ENCODE data around the gene IGF2R.

IGF2R gene

DNA sequence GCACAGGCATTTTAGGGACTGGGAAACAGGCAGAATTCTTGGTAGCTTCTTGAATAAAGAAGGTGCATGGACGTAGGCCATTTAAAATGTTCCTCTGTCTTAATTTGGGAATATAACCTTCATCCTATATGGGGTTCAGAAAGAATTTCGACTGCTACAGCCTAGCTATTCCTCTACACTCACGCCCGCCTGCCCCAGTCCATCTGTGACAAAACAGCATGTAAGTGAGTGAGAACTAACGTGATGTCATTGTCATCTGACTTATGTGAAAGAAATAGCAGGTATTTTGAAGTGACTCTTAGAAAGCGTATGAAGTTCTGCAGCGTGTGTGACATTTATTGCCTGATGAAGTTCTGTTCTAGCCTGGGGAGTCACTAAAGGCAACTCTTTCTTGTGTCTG is 100.6 kb downstream of the IGF2R start:
- DNase-seq (ENCODE audit: low read depth), result no peak
- H3K4me3 ChIP-seq (ENCODE audit: low read depth, low read length), result no peak overlapping the region
- TF ChIP-seq, protein P1, sequence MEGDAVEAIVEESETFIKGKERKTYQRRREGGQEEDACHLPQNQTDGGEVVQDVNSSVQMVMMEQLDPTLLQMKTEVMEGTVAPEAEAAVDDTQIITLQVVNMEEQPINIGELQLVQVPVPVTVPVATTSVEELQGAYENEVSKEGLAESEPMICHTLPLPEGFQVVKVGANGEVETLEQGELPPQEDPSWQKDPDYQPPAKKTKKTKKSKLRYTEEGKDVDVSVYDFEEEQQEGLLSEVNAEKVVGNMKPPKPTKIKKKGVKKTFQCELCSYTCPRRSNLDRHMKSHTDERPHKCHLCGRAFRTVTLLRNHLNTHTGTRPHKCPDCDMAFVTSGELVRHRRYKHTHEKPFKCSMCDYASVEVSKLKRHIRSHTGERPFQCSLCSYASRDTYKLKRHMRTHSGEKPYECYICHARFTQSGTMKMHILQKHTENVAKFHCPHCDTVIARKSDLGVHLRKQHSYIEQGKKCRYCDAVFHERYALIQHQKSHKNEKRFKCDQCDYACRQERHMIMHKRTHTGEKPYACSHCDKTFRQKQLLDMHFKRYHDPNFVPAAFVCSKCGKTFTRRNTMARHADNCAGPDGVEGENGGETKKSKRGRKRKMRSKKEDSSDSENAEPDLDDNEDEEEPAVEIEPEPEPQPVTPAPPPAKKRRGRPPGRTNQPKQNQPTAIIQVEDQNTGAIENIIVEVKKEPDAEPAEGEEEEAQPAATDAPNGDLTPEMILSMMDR (conservative IDR thresholded peaks at IDR 0.05; ENCODE audit: low read depth, low read length), result no peak

DNA sequence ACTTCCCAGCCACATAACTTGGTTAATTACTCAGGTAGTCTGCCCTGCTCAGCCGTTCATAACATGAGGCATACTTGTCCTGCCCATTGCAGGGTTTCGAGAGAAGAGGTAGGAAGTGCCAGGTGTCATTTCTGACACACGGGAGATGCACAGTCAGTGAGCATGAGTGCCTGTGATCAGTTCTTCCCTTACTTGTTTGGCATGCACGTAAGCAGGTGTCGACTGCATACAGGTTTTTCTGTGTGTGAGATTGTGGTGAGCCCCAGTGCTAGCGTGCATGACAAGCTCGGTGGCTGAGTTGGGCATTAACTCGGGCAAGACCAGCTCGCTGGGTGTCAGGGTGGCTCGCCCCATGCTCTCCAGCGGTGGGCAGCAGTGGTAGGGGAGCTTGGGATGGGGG is 101.5 kb downstream of the IGF2R start:
- DNase-seq (ENCODE audit: low read depth), result no peak
- no peak overlapping the region for H3K4me3 ChIP-seq (ENCODE audit: low read depth, low read length)
- TF ChIP-seq, protein P1 (conservative IDR thresholded peaks at IDR 0.05; ENCODE audit: low read depth, low read length), result no peak

DNA sequence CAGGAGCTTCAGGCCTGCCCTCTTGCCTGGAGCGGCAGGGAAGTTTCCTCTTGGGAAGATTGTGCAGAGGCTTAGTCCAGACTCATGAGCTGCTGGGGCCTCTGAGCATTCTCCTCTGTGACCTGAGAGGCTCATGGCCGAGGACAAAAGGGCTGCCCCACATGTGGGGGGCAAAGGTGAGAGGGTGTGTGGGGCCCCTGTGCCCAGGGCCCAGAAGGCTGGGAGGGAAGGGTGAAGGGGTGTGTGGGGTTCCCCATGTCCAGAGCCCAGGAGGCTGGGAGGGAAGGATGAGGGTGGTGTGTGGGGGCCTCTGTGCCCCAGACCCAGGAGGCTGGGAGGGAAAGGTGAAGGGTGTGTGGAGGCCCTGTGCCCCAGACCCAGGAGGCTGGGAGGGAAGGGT is 101.9 kb downstream of the IGF2R start:
- DNase-seq (ENCODE audit: low read depth), result no peak
- H3K4me3 ChIP-seq (ENCODE audit: low read depth, low read length), result no peak overlapping the region
- TF ChIP-seq, protein P1 (conservative IDR thresholded peaks at IDR 0.05; ENCODE audit: low read depth, low read length), result no peak

DNA sequence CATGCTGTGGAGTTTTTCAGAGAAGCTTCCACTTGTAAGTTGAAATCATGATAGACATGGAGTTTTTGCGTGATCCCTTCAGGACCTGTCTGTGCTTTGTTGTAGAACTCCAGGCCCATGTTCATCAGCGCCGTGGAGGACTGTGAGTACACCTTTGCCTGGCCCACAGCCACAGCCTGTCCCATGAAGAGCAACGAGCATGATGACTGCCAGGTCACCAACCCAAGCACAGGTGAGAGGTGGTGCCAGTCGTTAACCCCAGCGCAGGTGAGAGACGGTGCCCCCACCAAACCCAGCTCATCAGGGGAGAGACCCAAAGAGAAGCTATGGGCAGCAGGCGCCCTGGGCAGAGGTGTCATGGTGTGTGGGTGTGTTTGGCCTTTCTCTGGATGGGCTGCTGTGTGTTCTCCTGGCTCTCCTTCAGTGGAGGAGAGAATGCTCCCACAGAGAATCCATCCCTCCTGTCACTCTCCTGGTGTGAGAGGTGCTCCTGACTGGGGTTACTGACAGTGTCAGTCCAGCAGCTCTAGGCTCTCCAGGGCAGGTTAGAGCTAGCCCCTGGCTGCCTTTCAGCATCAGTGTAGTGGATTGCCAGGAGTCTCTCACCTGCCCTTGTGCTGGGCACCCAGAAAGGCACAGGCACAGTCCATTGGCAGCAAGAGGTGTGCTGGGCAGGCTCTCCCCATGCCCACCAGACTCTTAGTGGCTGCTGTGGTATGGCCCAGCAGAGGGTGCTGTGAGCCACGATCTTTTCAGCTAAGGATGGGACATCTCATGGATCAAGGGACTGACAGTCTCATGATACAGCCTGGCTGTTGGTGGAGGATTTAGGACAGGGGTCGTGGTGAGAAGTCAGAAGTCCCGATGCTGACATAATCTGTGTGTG is 103.2 kb downstream of the IGF2R start:
- TF ChIP-seq, protein P1 (conservative IDR thresholded peaks at IDR 0.05; ENCODE audit: low read depth, low read length), result peak; percentile 48

DNA sequence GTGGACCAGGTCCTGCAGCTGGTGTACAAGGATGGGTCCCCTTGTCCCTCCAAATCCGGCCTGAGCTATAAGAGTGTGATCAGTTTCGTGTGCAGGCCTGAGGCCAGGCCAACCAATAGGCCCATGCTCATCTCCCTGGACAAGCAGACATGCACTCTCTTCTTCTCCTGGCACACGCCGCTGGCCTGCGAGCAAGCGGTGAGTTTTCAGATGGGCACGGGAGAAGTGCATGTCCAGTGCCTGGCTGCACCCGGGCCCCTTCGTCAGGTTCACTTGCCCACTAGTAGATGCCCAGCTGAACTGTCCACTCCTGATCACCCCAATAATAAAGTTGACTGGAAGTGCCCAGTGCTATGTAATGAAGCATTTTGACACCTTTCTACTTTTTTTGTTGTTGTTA is 104.4 kb downstream of the IGF2R start:
- TF ChIP-seq, protein P1 (conservative IDR thresholded peaks at IDR 0.05; ENCODE audit: low read depth, low read length), result no peak
- no peak for DNase-seq (ENCODE audit: low read depth)
- H3K4me3 ChIP-seq (ENCODE audit: low read depth, low read length), result no peak overlapping the region

More for the DNA sequence above, 103.2 kb downstream of the IGF2R start:
- DNase-seq (ENCODE audit: low read depth), result peak; percentile 23
- H3K4me3 ChIP-seq (ENCODE audit: low read depth, low read length), result no peak overlapping the region

DNA sequence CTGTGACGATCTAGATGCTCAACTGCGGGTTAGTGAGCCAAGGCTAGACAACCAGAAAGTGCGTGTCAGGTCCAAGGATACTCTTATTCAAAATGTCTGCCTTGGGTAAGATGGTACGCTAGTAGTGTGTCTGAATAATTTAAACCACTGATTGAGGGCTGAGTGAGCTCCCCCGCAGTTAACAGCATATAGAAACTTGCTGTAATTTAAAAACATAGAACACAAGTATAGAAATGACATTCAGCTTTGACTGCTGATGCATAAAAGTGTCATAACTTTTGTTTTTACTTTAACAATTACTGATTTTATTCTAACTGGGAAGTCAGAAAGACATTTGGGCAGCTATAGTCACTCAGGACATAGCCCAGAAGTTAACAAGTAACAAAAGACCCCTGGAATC is 107.1 kb downstream of the IGF2R start:
- H3K4me3 ChIP-seq (ENCODE audit: low read depth, low read length), result no peak overlapping the region
- DNase-seq (ENCODE audit: low read depth), result no peak
- TF ChIP-seq, protein P1 (conservative IDR thresholded peaks at IDR 0.05; ENCODE audit: low read depth, low read length), result no peak

DNA sequence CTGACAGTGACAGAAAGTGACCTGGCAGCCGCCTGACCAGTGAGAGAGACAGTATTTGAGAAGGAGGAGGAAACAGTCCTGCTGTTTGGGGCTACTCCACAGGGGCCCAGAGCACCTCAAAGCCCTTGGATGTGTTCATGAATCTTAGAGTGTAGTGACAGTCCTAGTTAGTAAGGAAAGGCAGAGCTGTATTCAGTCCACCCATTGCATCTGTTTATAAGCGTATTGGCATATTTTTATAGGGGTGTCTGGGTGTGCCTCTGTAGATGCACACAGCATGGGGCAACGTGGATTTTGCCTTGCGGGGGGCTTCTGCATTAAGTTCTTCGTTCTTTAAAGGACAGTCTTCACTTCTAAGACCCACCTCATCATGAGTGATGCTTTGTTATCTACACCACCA is 108.1 kb downstream of the IGF2R start:
- TF ChIP-seq, protein P1 (conservative IDR thresholded peaks at IDR 0.05; ENCODE audit: low read depth, low read length), result no peak
- no peak overlapping the region for H3K4me3 ChIP-seq (ENCODE audit: low read depth, low read length)
- DNase-seq (ENCODE audit: low read depth), result no peak

All from choroid plexus epithelial cell (primary cell).